ENCODE data around the gene VTN. TPM values are rescaled to one million over a fixed set of nuclear protein-coding genes. Genes with fewer than 3 reads are reported as not detected.

The VTN gene, protein sequence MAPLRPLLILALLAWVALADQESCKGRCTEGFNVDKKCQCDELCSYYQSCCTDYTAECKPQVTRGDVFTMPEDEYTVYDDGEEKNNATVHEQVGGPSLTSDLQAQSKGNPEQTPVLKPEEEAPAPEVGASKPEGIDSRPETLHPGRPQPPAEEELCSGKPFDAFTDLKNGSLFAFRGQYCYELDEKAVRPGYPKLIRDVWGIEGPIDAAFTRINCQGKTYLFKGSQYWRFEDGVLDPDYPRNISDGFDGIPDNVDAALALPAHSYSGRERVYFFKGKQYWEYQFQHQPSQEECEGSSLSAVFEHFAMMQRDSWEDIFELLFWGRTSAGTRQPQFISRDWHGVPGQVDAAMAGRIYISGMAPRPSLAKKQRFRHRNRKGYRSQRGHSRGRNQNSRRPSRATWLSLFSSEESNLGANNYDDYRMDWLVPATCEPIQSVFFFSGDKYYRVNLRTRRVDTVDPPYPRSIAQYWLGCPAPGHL
- 0.32 TPM for polyA plus RNA-seq (ENCODE audit: insufficient read length)

DNA sequence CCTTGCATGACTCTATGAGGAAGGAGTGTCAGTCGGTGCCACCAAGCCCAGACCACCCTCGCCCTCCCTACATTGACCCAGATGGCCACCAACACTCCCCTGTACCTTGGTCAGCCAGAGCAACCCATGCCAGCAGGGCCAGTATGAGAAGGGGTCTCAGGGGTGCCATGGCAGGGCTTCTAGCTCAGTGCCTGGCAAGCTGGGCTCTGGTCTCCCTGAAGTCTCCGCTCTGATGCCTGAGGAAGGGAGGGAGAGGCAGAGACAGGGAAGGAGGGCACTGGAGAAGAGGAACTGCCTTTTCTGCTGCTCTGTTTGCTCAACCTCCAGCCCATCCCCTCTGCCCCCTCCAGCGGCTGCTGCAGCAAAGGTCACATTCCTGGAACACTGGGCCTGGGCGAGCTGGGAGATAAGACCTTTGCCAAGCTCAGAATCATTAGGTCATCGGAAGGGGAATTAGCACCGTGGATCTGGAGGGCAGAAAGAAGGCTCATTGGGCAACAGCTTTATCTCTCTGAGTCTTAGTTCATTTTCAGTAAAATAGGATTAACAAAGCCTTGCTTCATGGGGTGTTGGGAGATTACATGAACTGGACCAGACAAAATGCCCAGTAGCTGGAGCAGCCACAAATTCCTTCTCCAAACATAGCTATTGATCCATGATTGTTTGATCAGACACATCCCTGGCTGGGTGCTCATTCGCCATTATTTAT lies at the start of gene VTN:
Gene VTN (minus strand): TSS at position 273 of the 709 bp plus-strand sequence. CDS start 104 bp downstream, at position 169.
- no peak for DNase-seq (ENCODE audit: low read depth)

GRCh38 chr17:28416703-28417311 lies 46.7 kb upstream of the VTN start:
- no peak for DNase-seq (ENCODE audit: low read depth)

DNA sequence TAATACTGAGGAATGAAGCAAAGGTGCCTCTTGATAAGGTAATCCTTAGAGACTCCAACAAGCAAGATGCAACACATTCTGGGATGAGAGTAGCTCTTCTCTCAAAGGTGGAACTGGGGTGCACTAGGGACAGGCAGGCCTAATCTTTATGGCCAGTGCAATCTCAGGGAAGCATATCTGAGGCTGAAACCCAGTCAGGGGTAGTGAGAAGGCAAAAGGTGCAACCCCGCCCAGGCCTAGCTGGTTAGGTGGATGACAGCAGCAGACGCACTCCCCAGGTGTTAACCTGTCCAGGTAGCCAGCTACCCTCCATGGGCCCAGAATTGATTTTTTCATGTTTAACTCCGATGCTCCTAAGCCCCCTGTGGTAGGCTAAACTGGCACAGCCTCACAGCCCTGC lies 45.8 kb upstream of the VTN start:
- DNase-seq (ENCODE audit: low read depth): no peak

DNA sequence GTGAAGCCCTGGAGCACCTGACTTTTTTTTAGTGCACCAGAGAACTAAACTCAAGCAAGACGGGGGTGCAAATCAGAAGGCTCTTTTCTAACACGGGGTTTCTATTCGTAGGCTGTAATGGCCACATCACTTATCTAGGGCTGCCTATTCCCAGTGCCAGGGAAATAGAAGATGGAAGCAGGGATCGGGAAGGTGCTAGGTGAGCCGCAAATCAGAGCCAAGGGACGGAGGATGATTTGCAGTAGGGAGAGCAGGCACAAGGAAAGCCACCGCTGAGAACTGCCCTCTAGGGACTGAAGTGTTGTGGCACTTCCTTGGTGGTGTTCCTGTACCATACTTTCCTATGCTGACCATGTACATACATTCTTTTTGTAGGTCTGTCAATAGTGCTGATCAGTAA lies 43.7 kb upstream of the VTN start:
- no peak for DNase-seq (ENCODE audit: low read depth)

DNA sequence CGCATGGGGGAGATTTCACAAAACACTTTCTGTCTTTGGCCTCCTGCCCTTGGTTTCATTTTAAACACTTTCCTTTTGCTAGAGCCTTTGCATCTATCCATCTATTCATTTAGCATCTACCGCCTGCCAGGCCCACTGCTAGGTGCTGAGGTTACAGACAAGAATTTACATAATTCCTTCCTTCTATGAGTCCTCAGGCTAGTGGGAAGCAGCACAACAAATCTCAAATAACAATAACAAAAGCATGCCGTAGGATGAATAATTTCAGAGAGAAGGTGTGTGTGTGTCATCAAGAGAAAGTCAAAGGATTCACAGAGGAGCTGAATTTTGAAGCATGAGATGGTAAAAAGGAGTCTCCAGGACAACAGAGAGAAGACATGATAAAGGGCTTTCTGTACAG lies 42.0 kb upstream of the VTN start:
- DNase-seq (ENCODE audit: low read depth): no peak

DNA sequence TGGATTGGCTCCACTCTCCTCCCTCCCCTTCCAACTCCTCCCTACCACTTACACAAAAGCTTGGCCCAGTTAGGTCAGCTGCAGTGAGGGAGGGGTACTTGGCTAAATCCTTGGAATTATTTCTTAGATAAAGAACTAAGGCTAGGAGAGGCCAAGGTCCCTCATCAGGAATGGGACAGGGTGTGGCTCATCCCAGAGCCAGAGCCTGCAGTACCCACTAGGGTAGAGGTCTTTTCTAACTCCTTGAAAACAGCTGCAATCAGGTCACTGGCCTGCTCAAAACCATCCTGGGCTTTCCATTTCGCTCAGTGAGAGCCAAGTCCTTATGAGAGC lies 37.8 kb upstream of the VTN start:
- no peak for DNase-seq (ENCODE audit: low read depth)

GRCh38 chr17:28407130-28407973 lies 37.2 kb upstream of the VTN start:
- no peak for DNase-seq (ENCODE audit: low read depth)

DNA sequence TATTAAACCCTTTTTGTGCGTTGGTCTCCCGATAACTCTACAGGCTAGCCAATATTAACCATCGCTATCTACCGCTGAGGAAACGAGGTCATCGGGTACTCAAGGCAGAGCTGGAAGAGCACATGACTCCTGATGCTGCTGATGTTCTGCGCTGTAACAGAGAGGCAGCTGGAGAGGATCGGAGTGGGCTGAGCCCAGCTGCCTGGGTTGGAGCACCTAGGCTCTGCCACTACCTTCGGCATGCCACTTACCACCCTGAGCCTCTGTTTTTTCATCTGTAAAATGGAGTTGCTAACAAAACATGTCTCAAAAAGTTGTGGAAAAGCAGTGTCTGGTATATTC lies 36.3 kb upstream of the VTN start:
- no peak for DNase-seq (ENCODE audit: low read depth)

DNA sequence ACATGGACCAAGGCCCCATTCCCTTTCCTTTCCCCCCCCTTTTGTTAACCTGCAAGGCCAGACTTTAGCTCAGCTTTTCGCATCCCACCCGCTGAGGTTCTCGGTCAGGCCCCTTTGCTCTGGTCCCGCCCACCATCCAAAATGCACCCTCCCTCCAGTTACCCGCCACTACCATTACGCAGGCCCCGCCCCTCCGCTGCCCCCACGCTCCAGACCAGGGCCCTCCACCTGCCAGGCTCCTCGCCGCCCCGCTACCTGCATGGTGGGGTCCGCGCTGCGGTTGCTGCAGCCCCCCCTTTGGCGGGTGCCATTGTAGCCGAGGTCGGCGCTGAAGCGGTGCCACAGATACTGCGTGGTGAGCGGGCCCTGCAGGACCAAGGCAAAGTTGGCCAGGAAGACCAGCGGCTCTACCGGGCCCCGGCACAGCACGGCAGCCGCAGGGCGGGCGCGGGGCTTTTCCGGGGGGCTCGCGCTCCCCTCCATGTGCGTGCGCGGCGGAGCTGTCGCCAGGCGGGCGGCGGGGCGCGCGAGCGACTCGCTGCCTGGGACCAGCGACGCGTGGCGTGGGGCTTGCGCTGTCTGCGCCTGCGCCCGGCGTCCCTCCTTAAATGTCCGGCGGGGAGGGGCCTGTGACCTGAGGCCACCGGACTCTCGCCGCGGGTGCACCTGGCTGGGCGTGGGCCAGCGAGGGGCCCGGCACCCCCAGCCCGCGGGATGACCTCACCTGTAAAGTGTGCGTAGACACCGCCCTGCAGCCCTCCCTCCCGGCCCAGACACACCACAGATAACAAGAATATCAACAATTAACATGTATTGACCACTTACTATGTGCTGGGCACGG lies 35.7 kb upstream of the VTN start, which contains the start of gene SLC46A1:
Gene SLC46A1 (minus strand): TSS at position 581 of the 841 bp plus-strand sequence. CDS start 98 bp downstream, at position 483.
- DNase-seq (ENCODE audit: low read depth): no peak

DNA sequence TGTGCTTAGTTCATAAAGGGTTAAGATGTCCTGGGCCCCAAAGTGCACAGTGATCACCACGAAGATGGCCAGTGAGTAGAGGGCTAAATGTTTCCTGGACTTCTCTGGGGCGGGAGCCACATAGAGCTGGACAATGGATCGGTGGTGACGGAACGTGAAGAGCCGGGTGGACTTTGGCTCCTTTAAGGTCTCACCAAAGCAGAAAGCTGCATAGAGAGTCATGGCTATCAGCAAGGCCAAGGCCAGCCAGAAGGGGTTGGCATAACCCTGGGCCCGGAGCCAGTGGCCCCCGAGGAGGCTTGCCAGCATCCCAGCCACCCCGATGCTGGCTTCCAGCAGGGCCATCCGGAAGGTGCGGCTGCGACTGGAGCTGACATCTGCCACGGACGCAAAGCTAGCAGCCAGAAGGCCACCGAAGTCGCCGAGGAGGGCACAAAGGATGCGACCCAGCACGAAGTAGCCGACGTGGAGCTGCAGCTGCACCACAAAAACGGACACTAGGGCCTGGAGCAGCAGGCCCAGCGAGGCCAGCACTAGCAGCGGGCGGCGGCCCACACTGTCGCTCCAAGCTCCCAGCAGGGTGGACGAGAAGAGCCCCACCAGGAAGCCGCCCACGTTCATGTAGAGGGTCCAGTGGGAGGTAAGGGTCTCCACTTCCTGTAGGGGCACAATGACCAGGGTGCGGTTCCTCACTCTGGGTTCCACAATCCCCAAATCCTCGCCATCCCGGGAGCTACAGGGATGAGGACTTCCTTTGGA lies 34.9 kb upstream of the VTN start:
- no peak for DNase-seq (ENCODE audit: low read depth)

- DNase-seq (ENCODE audit: low read depth): no peak
Observed at GRCh38 chr17:28404461-28404811, 34.3 kb upstream of the VTN start.

DNA sequence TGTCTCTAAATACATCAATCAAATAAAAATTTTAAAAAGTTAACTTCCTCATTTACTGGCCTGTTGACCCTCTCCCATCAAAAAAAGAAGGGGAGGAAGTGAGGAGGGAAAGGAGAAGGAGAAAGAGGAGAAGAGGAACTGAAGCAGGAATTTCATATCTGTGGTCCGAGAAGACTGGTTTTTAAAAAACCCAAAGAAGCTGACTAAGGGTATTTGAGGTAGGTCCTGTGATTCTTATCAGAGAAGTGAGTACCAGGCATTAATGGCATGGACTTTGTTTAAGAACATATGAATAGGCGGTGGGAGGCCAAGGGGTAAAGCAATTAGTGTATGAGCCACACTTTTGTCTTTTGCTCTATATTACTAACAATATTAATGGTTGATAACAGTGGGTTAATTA lies 33.9 kb upstream of the VTN start:
- no peak for DNase-seq (ENCODE audit: low read depth)

DNA sequence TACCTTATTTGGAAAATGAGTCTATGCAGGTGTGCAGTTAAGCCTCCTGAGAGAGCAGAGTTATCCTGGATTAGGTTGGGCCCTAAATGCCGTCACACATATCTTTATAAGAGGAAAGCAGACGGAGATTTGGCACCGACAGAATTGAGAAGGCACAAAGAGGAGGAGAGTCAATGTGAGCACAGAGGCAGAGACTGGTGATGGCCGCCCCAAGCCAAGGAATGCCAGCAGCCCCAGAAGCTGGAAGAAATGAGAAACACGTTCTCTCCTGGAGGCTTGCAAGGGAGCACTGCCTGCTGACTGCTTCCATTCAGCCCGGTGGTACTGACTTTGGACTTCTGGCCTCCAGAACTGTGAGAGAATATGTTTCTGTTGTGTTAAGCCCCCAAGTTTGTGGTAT lies 32.7 kb upstream of the VTN start:
- no peak for DNase-seq (ENCODE audit: low read depth)

DNA sequence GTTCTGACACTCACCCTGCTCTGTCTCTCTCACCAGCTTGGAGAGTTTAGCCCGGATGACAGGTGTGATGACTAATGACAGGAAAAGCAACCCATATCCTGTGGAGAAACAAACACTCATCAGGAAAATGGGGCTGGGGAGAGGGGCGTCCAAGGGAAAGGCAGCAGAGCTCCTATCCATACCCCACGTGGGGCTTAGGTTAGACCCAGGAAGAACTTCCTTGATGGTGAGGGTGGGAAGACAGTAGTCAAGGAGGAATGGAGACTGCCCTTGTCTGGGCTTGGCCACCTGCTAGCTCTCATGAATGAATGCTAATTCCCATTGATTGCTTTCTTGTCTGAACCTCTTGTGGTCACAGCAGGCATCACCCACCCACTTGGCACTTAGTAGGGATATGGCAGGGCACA lies 32.1 kb upstream of the VTN start:
- no peak for DNase-seq (ENCODE audit: low read depth)

- no peak for DNase-seq (ENCODE audit: low read depth)
Observed at GRCh38 chr17:28399808-28400207, 29.7 kb upstream of the VTN start.

DNA sequence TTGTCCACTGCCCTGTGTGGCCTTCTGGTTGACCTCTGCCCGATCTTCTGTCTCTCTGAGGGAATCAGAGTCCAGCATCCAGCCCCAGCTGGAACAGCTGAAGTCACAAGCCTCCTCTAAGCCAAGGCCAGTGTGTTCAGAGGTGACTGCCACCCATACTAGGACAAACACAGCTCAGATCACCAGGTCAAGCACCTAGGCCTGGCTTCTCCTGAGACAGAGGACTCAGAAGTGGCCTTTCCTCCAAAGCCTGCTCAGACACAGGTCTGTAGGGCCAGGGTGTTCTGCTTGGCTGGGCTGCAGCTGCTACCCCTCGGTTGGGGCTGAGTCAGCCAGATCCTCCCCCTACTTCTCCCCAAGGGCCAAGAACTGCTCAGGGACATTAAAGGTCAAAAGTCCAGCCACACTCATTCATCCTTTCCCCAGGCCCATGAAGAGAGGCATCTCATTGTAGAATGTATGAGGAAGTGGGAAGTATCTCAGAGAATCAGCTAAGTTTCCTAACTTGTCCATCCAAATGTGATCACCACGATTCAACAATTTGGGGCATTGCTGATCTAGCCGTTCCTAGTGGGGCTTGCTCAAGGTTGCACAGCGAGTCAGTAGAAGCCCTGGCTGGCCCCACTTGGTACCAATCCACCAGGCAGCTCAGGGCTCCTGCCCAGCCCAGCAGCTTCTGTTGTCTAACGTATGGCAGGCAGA lies 28.3 kb upstream of the VTN start:
- DNase-seq (ENCODE audit: low read depth): no peak

DNA sequence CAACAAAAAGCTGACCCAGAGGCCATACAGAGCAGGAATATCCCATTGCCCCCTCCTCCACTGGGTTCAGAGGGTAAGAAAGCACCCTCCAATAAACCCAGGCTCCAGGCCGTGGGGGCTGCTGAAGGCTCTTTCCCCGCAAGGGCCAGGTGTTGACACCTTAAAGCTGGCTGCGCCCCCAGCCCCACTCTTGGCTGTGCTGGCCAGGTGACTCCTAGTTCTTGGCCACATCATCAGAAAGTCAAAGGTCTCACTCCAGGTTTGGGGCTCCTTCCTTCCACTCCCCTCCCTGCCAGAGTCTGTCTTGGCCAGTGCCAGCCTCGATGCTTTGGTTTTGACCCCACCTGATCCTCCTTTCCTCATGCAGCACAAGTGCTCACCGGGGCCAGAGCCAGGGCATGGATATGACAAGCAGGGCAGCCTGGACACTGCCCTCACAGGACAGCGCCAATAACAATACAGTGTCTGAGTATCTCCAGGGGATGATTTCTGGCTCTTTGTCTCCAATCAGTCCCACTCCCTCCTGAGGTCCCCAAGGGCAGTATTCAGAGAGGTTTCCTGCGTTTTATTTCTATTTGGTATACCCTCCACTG lies 27.7 kb upstream of the VTN start:
- no peak for DNase-seq (ENCODE audit: low read depth)

- DNase-seq (ENCODE audit: low read depth): no peak
Observed at GRCh38 chr17:28397275-28397674, 27.2 kb upstream of the VTN start.

DNA sequence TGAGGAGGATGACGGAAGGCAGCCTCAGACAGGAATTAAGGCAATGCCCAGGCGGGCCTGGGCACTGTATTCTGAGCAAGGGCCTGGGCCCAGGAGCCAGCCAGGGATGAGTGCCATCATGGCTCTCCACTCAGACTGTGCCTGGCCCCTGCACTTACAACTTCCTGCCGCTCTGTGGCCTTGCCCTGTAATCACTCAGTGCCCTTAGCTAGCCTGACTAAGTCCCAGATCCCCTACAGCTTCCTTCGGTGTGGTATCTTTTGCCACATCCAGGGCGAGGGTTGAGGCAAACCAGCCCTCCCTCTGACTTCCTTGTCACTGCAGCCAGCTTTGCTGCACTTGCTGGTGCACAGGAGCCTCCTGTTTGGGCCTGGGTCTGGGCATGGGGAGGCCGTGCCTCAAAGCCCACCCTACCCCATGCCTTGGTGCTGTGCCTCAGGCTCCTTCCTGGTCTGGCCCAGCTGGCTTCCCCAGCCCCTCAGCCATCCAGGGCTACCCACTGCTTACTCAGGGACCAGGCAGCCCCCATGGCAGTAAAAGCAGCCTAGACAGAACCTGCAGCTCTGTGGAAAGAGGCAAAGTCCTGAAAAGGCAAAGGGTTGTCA lies 26.6 kb upstream of the VTN start:
- DNase-seq (ENCODE audit: low read depth): no peak
